Transverse colon (tissue), 3 donors: ENCODE data around the gene ZNF79.

Experiments used
- CTCF ChIP-seq, 5 experiments: fragments of 200-600 bp in 3 of 5; fragments of 450-650 bp in 2 of 5; sonication (generic) in 3 of 5; IDR thresholded peaks; 1 replicate in 2 of 5; 2 replicates in 3 of 5; pipeline ENCODE4 v1.5.1; 2016 to 2017; ENCODE audit warnings: antibody characterized with exemption in 5 of 5, inconsistent platforms in 3 of 5, mild to moderate bottlenecking in 2 of 5, moderate library complexity in 1 of 5
- POLR2A ChIP-seq: fragments of 450-650 bp; IDR thresholded peaks from one replicate; pipeline ENCODE4 v1.6.1; 2016; ENCODE audit warnings: antibody characterized with exemption, mild to moderate bottlenecking, moderate library complexity

- TF ChIP-seq CTCF (IDR thresholded peaks at IDR 0.05), result no peak
- no peak for TF ChIP-seq POLR2A
Observed at GRCh38 chr9:127457191-127457878, 33.2 kb downstream of the ZNF79 start.
